ENCODE measurements around the gene SHPK. TPM values are rescaled to one million over a fixed set of nuclear protein-coding genes. Genes with fewer than 3 reads are reported as not detected.

The SHPK gene
- total RNA-seq, 1 donor, result 8.6 TPM

GRCh38 chr17:3679531-3680126, 43.6 kb upstream of the SHPK start:
- TF ChIP-seq, protein P1, sequence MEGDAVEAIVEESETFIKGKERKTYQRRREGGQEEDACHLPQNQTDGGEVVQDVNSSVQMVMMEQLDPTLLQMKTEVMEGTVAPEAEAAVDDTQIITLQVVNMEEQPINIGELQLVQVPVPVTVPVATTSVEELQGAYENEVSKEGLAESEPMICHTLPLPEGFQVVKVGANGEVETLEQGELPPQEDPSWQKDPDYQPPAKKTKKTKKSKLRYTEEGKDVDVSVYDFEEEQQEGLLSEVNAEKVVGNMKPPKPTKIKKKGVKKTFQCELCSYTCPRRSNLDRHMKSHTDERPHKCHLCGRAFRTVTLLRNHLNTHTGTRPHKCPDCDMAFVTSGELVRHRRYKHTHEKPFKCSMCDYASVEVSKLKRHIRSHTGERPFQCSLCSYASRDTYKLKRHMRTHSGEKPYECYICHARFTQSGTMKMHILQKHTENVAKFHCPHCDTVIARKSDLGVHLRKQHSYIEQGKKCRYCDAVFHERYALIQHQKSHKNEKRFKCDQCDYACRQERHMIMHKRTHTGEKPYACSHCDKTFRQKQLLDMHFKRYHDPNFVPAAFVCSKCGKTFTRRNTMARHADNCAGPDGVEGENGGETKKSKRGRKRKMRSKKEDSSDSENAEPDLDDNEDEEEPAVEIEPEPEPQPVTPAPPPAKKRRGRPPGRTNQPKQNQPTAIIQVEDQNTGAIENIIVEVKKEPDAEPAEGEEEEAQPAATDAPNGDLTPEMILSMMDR (IDR thresholded peaks at IDR 0.05; ENCODE audit: insufficient read depth, low read depth, low read length), result no peak
- H3K4me3 ChIP-seq (ENCODE audit: low read depth, low read length), result no peak overlapping the region
- no peak for DNase-seq (ENCODE audit: low read depth)

GRCh38 chr17:3678821-3679530, 42.9 kb upstream of the SHPK start:
- no peak for DNase-seq (ENCODE audit: low read depth)
- H3K4me3 ChIP-seq (ENCODE audit: low read depth, low read length), result no peak overlapping the region
- TF ChIP-seq, protein P1 (IDR thresholded peaks at IDR 0.05; ENCODE audit: insufficient read depth, low read depth, low read length), result no peak

DNA sequence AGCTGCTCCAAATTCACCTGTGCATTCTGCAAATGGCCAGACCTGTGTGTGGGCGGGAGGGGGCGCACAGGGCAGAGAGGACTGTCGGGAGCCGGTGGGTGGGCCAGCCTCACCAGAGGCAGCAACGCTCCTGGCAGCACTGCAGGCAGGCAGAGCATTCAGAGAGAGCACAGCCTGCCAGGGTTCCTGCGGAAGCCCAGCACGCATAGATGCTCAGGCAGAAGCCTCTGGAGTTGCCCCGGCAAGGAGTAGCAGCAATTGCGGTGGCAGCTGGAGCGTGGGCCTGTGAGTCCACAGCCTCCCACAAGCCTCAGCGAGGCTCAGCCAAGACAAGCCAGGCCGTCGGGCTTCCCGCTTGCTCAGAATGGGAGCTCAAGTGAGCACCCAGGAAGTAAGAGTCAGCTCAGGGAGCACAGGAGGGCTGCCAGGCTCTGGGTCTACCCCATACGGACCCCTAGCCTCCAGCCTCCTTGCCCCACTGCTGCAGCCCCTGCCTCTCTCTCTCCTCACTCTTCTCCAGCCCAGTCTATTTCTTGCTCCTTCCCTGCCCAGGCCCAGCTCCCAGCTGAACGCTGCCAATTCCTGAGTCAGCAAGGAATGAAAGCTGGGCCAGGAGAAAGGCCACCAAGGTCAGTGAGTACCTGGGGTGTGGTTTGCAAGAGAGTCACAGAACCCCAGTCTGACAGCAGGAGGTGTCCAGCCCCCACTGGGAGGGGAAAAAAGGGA, 42.2 kb upstream of the SHPK start:
- H3K4me3 ChIP-seq (ENCODE audit: low read depth, low read length), result no peak overlapping the region
- TF ChIP-seq, protein P1 (IDR thresholded peaks at IDR 0.05; ENCODE audit: insufficient read depth, low read depth, low read length), result no peak
- DNase-seq (ENCODE audit: low read depth), result no peak

DNA sequence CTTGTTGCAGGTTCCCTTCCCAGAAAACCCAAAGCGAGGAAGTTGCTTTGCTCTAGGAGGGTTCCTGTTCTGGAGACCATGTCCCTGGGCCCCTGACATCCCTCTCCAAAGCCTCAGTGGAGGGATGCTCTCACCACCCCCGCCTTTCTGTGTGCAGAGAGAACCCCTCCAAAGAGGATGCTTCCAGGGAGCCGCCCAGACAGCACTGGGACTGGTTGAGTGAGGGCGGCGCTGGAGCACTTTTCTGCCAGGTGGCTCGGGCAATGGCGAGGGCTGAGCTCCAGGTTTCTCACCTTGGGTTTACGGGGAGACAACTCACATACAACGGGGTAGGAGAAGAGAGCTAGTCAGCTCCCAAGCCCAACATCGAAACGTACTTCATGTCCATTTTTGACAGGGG, 39.8 kb upstream of the SHPK start:
- TF ChIP-seq, protein P1 (IDR thresholded peaks at IDR 0.05; ENCODE audit: insufficient read depth, low read depth, low read length), result no peak
- DNase-seq (ENCODE audit: low read depth), result no peak
- no peak overlapping the region for H3K4me3 ChIP-seq (ENCODE audit: low read depth, low read length)

DNA sequence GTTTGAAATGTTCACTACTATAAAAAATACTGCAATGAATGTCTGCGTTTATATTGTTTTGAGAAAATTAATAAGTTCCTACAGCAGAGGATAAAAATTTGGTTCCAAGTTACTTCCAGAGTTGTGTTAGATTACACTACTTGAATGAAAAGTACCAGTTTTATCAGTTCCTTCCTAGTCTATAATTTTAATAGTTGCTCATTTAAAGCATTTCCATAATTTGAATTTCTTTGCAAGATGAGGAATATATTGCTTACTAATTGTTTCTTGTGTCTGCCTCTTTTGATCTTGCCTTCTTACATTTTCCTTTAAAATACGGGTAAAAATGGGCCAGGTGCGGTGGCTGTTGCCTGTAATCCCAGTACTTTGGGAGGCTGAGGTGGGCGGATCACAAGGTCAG, 36.5 kb upstream of the SHPK start:
- DNase-seq (ENCODE audit: low read depth), result no peak

GRCh38 chr17:3669548-3669947, 33.5 kb upstream of the SHPK start:
- TF ChIP-seq, protein P1 (IDR thresholded peaks at IDR 0.05; ENCODE audit: insufficient read depth, low read depth, low read length), result no peak
- peak overlapping the region; percentile 97 for H3K4me3 ChIP-seq (ENCODE audit: low read depth, low read length)
- DNase-seq (ENCODE audit: low read depth), result no peak

More for the DNA sequence above, 36.5 kb upstream of the SHPK start:
- TF ChIP-seq, protein P1 (IDR thresholded peaks at IDR 0.05; ENCODE audit: insufficient read depth, low read depth, low read length), result no peak
- H3K4me3 ChIP-seq (ENCODE audit: low read depth, low read length), result no peak overlapping the region

All from fibroblast of villous mesenchyme (primary cell).